ENCODE data around the gene GRAP.
"Not testable (repeated sequence)": the region's sequence is repeated elsewhere in the genome, so short reads cannot be mapped to it uniquely, and the experiment has no call there.

- TF ChIP-seq EZH2 (IDR thresholded peaks at IDR 0.05; ENCODE audit: borderline replicate concordance, low read depth, low read length, severe bottlenecking); CTCF (IDR thresholded peaks at IDR 0.05; ENCODE audit: borderline replicate concordance, extremely low read depth, low read length, poor library complexity, severe bottlenecking): not testable (repeated sequence)
These were observed 17.6 kb upstream of the GRAP start for GRCh38 chr17:19064378-19064777.

All from DND-41 (cell line).